Fibroblast of pulmonary artery (primary cell): Measurements from ENCODE around the gene POU2AF3.
A peak's percentile ranks its signal among the peaks of the same experiment; 100 is the strongest.

Experiments
- DNase-seq: peaks from one replicate; pipeline ENCODE4 v3.0.0-alpha.2; 2010; ENCODE audit warnings: low read depth
- H3K4me3 ChIP-seq: replicated peaks from 2 replicates; pipeline ENCODE4 v1.5.1; 2011; ENCODE audit warnings: low read depth, mild to moderate bottlenecking, control low read depth, low read length, moderate library complexity
- CTCF ChIP-seq: IDR thresholded peaks from 2 replicates; pipeline ENCODE4 v1.5.1; 2011; ENCODE audit warnings: mild to moderate bottlenecking, control low read depth, low read length, inconsistent platforms; ENCODE audit errors: missing control alignments

The POU2AF3 gene, protein sequence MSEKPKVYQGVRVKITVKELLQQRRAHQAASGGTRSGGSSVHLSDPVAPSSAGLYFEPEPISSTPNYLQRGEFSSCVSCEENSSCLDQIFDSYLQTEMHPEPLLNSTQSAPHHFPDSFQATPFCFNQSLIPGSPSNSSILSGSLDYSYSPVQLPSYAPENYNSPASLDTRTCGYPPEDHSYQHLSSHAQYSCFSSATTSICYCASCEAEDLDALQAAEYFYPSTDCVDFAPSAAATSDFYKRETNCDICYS

GRCh38 chr11:111298413-111299100 lies at the start of gene POU2AF3:
Gene POU2AF3, plus strand, starts transcription at chr11:111298546. Its CDS starts 36 bp downstream, at chr11:111298582.
- H3K4me3 ChIP-seq, result peak within 1 kb of the TSS; percentile 43
- no peak for DNase-seq
- TF ChIP-seq CTCF, result no peak

DNA sequence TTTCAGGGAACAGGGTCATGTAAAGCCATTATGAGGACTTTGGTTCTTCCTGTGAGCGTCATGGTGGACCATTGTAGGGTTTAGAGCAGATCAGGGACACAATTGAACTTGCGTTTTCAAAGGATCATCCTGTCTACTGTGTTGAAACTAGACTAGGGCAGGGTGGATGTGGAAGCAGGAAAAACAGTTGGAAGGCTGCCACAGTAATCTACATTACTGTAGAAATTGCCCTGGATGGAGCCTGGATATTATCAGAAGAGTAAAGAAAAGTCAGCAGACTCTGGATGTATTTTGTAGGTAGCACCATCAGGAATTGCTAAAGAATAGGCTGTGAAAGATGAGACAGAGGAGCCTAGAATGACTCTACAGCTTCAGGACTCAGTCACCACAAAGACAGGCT lies 47.4 kb upstream of the POU2AF3 start:
- TF ChIP-seq CTCF, result no peak
- DNase-seq, result no peak
- H3K4me3 ChIP-seq, result no peak overlapping the region

DNA sequence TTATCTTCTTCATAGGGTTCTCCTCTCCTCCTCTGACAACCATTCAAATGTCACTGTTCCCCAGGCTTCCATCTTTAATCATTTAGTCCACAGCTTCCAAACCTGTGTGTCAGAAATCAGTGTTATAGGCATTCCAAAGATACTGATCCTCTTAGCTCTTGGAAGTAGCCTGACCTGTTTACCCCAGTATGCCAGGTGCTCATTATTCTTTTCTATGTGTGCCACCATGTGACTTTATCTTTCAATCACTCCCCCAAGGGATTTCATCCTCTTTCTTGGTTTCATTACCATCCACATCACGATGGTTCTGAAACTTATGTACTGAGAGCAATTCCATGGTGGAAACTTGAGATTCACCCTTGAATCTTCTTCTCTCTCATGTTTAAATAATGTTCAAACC lies 45.2 kb upstream of the POU2AF3 start:
- no peak overlapping the region for H3K4me3 ChIP-seq
- no peak for DNase-seq
- no peak for TF ChIP-seq CTCF

- DNase-seq, result no peak
- no peak overlapping the region for H3K4me3 ChIP-seq
- no peak for TF ChIP-seq CTCF
Measured at GRCh38 chr11:111253630-111254029, 44.7 kb upstream of the POU2AF3 start.

DNA sequence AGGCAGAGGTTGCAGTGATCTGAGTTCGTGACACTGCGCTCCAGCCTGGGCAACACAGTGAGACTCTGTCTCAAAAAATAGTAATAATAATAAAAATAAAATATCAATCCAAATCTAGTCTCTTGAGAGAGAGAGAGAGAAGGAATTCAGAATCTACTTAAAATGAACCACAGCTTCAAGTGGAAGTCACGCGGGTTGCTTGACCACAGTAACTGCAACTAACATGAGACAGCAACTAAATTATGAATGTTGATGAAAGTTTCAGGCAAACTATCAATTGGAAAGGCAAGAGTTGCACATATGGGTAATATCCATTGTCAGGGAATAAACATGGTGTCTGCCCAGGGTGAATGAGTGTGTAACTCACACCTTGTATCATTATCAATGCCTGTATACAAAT lies 40.3 kb upstream of the POU2AF3 start:
- H3K4me3 ChIP-seq, result no peak overlapping the region
- DNase-seq, result no peak
- no peak for TF ChIP-seq CTCF

- TF ChIP-seq CTCF, result no peak
- DNase-seq, result no peak
Measured at GRCh38 chr11:111259896-111260295, 38.5 kb upstream of the POU2AF3 start.

DNA sequence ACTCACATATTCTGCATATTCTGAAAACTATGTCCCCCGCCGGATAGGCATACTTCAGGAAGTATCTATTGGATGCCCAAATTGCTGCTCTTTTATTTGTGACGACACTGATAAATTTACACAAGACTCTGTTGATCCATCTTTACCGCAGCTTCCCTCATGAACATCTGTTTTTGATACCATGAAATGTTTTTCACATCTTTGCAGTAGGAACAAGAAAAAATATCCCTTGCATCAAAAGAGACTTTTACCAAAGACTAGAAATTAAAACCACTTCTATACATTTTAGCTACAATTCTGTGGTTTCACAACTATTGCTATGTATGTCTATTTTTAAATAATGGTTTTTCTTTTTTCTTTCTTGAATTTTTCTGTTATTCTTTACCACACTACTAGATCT lies 37.5 kb upstream of the POU2AF3 start:
- TF ChIP-seq CTCF, result no peak
- DNase-seq, result no peak
- no peak overlapping the region for H3K4me3 ChIP-seq

More at GRCh38 chr11:111259896-111260295, 38.5 kb upstream of the POU2AF3 start:
- H3K4me3 ChIP-seq, result no peak overlapping the region
